Keratinocyte (primary cell): ENCODE data around the gene CACNA1B. TPM values are rescaled to one million over a fixed set of nuclear protein-coding genes. Genes with fewer than 3 reads are reported as not detected.

ENCODE experiments used
- DNase-seq: peaks from one replicate; pipeline ENCODE4 v3.0.0-alpha.2; 2011; ENCODE audit warnings: low read depth, missing footprints, low spot score
- FAIRE-seq: peaks from 2 replicates; lab custom pipeline; 2011; peaks lifted over from hg19 to GRCh38; lab: Jason Lieb, UNC
- H2AFZ ChIP-seq: 2 replicates; pipeline ENCODE4 v1.6.0; 2012; ENCODE audit warnings: low read length, control low read depth, inconsistent platforms; ENCODE audit not compliant: control insufficient read depth
- H3K27ac ChIP-seq: 2 replicates; pipeline ENCODE4 v1.5.1; 2011; ENCODE audit warnings: low read length; ENCODE audit not compliant: control insufficient read depth, insufficient read depth
- H3K27me3 ChIP-seq: 3 replicates; pipeline ENCODE4 v1.6.0; 2011; ENCODE audit warnings: low read length; ENCODE audit not compliant: control insufficient read depth, insufficient read depth; ENCODE audit errors: extremely low read depth
- H3K36me3 ChIP-seq, 2 experiments: 2 replicates in 1 of 2; 3 replicates in 1 of 2; pipeline ENCODE4 v1.5.1; 2011; ENCODE audit warnings: low read length in 2 of 2, mild to moderate bottlenecking in 1 of 2; ENCODE audit not compliant: control insufficient read depth in 2 of 2, insufficient read depth in 2 of 2; ENCODE audit errors: extremely low read depth in 1 of 2
- H3K4me1 ChIP-seq: 3 replicates; pipeline ENCODE4 v1.5.1; 2011; ENCODE audit warnings: low read length; ENCODE audit not compliant: control insufficient read depth, insufficient read depth; ENCODE audit errors: extremely low read depth
- H3K4me2 ChIP-seq: 3 replicates; pipeline ENCODE4 v1.6.0; 2011; ENCODE audit warnings: low read depth, low read length; ENCODE audit not compliant: control insufficient read depth, insufficient read depth; ENCODE audit errors: extremely low read depth
- H3K4me3 ChIP-seq, 3 experiments: fragments of 200-600 bp in 1 of 3; sonication (generic) in 1 of 3; 2 replicates in 2 of 3; 3 replicates in 1 of 3; pipeline ENCODE4 v1.5.1; 2011 to 2016; ENCODE audit warnings: low read length in 3 of 3, mild to moderate bottlenecking in 3 of 3, control low read depth in 2 of 3, inconsistent platforms in 1 of 3, low read depth in 1 of 3, mixed read lengths in 1 of 3, mixed run types in 1 of 3, moderate library complexity in 1 of 3; ENCODE audit not compliant: control insufficient read depth in 2 of 3, insufficient read depth in 2 of 3; ENCODE audit errors: extremely low read depth in 1 of 3
- H3K79me2 ChIP-seq: 2 replicates; pipeline ENCODE4 v1.6.0; 2012; ENCODE audit warnings: low read length; ENCODE audit not compliant: control insufficient read depth, insufficient read depth
- H3K9ac ChIP-seq: 3 replicates; pipeline ENCODE4 v1.6.0; 2011; ENCODE audit warnings: low read length; ENCODE audit not compliant: control insufficient read depth, insufficient read depth; ENCODE audit errors: extremely low read depth
- H3K9me1 ChIP-seq: 3 replicates; pipeline ENCODE4 v1.6.0; 2011; ENCODE audit warnings: low read length; ENCODE audit not compliant: control insufficient read depth, insufficient read depth; ENCODE audit errors: extremely low read depth
- H3K9me3 ChIP-seq: 2 replicates; pipeline ENCODE4 v1.5.1; 2012; ENCODE audit warnings: low read depth, low read length; ENCODE audit not compliant: control insufficient read depth
- H4K20me1 ChIP-seq: 3 replicates; pipeline ENCODE4 v1.6.0; 2011; ENCODE audit warnings: low read length; ENCODE audit not compliant: control insufficient read depth, insufficient read depth; ENCODE audit errors: extremely low read depth
- EZH2 ChIP-seq: IDR thresholded peaks from one replicate; pipeline ENCODE4 v1.6.1; 2012; ENCODE audit warnings: inconsistent platforms, mild to moderate bottlenecking, low read length, moderate library complexity
- dilution Hi-C: fragments of 300-500 bp; cut with MboI; formaldehyde crosslinking; loops from one replicate; pipeline ENCODE4 v1.7.0; 2020; ENCODE audit warnings: low sequenced_read_pairs; ENCODE audit not compliant: extremely low pct_ligation_motif_present
- polyA plus RNA-seq, 5 experiments: library from polyadenylated mRNA; depleted of rRNA in 3 of 5; stranded (reverse) in 3 of 5; stranded (forward) in 1 of 5; unstranded in 1 of 5; fragments of >200 nt; gene quantifications; 1 replicate in 1 of 5; 2 replicates in 3 of 5; 3 replicates in 1 of 5; pipeline versions ENCODE4 v1.2.1 to v1.2.3, GENCODE V29; 2011 to 2012; ENCODE audit warnings: missing spikeins in 2 of 5, low read depth in 1 of 5, low replicate concordance in 1 of 5
- TF ChIP-seq, protein P1 (sequence below), 3 experiments: IDR thresholded peaks in 1 of 3; conservative IDR thresholded peaks in 1 of 3; optimal IDR thresholded peaks in 1 of 3; 2 replicates in 2 of 3; 3 replicates in 1 of 3; pipeline versions ENCODE3 to v1.5.1; 2011; ENCODE audit warnings: low read length in 3 of 3, mild to moderate bottlenecking in 3 of 3, moderate library complexity in 2 of 3, control low read depth in 1 of 3, inconsistent platforms in 1 of 3; ENCODE audit not compliant: insufficient read depth in 2 of 3; ENCODE audit errors: extremely low read depth in 1 of 3

CACNA1B gene
- polyA plus RNA-seq, 1 donor (not counting 4 experiments of a cell fraction or from before 2014, with no cell fraction given): 0.01 TPM

DNA sequence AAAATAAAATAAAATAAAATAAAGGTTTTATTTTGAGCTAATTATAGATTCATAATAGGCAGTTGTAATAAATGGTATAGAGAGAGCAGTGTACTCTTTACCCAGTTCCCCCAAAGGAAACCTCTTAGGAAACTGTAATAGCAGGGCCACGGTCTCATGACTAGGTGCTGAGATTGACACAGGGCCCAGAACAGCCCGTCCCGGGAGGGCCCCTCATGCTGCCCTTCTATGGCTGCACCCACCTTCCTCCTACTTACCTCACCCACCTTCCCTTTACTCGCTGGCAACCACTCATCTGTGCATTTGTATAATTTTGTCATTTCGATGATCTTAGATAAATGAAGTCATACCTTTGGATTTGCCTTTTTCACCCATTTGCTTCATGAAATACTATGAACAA lies 16.1 kb downstream of the CACNA1B start:
- H3K4me2 ChIP-seq: no peak overlapping the region

DNA sequence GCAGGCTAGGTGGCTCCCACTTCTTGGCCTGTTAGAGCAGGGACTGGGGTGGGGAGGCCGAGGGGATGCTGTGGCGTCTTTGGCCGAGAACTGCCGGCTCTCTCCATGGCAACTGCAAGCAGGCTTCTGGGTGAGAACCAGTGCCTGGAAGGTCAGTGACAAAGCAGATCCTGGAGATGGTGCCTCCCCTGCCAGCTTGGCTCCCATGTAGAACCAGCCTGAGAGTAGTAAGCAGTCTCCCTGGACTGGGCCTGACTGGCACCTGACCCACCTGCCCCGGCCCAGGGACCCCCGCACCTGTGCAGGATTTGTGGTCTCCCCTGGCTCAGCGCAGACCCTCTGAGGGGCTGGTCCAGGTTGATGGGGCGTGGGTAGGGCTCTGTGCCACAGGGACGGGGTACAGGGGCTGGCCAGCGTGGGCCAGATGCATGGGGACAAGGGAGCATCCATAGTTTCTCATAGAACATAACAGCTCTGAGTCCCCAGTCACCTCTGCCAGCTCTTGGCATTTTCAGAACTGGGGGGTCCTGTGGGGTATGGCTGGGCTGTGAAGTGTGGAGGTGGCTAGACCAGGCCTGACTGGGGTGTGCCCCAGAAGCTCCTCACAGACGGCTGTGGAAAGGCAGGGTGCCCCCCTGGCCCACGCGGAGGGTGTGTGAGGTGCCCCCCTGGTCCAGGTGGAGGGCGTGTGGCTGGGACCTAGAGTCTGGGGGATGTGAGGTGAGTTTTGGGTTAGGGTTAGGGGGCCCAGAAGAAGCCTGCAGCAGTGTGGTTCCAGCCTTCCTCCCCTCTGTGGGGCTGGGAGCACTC lies 22.2 kb downstream of the CACNA1B start:
- Histone ChIP-seq H3K36me3 (no peaks in the 10 kb centered on the region), H3K79me2 (no peaks in the 10 kb centered on the region), H3K9me1 (no peaks in the 10 kb centered on the region), H3K4me1 (no peaks in the 10 kb centered on the region), H3K27me3 (no peaks in the 10 kb centered on the region), H2AFZ (no peak overlapping the region), H3K27ac (no peak overlapping the region), H3K9ac (no peak overlapping the region), H3K9me3 (peaks cover 12% of the 10 kb centered on the region), H4K20me1 (no peaks in the 10 kb centered on the region), H3K4me2 (no peak overlapping the region), H3K4me3 (no peak overlapping the region)
- DNase-seq (no peak), FAIRE-seq (no peak)
- no peak for TF ChIP-seq EZH2
- TF ChIP-seq, protein P1, sequence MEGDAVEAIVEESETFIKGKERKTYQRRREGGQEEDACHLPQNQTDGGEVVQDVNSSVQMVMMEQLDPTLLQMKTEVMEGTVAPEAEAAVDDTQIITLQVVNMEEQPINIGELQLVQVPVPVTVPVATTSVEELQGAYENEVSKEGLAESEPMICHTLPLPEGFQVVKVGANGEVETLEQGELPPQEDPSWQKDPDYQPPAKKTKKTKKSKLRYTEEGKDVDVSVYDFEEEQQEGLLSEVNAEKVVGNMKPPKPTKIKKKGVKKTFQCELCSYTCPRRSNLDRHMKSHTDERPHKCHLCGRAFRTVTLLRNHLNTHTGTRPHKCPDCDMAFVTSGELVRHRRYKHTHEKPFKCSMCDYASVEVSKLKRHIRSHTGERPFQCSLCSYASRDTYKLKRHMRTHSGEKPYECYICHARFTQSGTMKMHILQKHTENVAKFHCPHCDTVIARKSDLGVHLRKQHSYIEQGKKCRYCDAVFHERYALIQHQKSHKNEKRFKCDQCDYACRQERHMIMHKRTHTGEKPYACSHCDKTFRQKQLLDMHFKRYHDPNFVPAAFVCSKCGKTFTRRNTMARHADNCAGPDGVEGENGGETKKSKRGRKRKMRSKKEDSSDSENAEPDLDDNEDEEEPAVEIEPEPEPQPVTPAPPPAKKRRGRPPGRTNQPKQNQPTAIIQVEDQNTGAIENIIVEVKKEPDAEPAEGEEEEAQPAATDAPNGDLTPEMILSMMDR (optimal IDR thresholded peaks at IDR 0.05 in 1 of 3, IDR thresholded peaks at IDR 0.05 in 1 of 3, conservative IDR thresholded peaks at IDR 0.05 in 1 of 3; ENCODE audit: extremely low read depth in 1 of 3, insufficient read depth in 2 of 3, low read length in 3 of 3): no peak
- dilution Hi-C loops: no loop called here

More for the DNA sequence above, 16.1 kb downstream of the CACNA1B start:
- Histone ChIP-seq H3K9me1 (no peaks in the 10 kb centered on the region), H3K4me1 (no peaks in the 10 kb centered on the region), H3K9me3 (no peaks in the 10 kb centered on the region), H3K36me3 (no peaks in the 10 kb centered on the region), H3K4me3 (no peak overlapping the region), H4K20me1 (no peaks in the 10 kb centered on the region), H2AFZ (no peak overlapping the region), H3K27me3 (no peaks in the 10 kb centered on the region), H3K9ac (no peak overlapping the region), H3K27ac (no peak overlapping the region), H3K79me2 (no peaks in the 10 kb centered on the region)
- TF ChIP-seq EZH2: no peak
- TF ChIP-seq, protein P1 (optimal IDR thresholded peaks at IDR 0.05 in 1 of 3, IDR thresholded peaks at IDR 0.05 in 1 of 3, conservative IDR thresholded peaks at IDR 0.05 in 1 of 3; ENCODE audit: extremely low read depth in 1 of 3, insufficient read depth in 2 of 3, low read length in 3 of 3): no peak
- DNase-seq (no peak), FAIRE-seq (no peak)
- dilution Hi-C loops: no loop called here
